Fibroblast of villous mesenchyme (primary cell): ENCODE data around the gene JMJD1C. TPM values are rescaled to one million over a fixed set of nuclear protein-coding genes. Genes with fewer than 3 reads are reported as not detected.

ENCODE experiments used
- DNase-seq: peaks from one replicate; pipeline ENCODE4 v3.0.0-alpha.2; 2010; ENCODE audit warnings: low read depth
- H3K4me3 ChIP-seq: 2 replicates; pipeline ENCODE4 v1.5.1; 2011; ENCODE audit warnings: low read depth, mild to moderate bottlenecking, low read length
- total RNA-seq: library from RNA; depleted of rRNA; stranded (reverse); fragments of >200 nt; gene quantifications from 2 replicates; pipeline ENCODE4 v1.2.3, GENCODE V29; 2012
- TF ChIP-seq, protein P1 (sequence below): IDR thresholded peaks from 2 replicates; pipeline ENCODE4 v1.5.1; 2012; ENCODE audit warnings: low read depth, mild to moderate bottlenecking, low read length; ENCODE audit not compliant: insufficient read depth

JMJD1C gene
- total RNA-seq, 1 donor: 98.4 TPM

DNA sequence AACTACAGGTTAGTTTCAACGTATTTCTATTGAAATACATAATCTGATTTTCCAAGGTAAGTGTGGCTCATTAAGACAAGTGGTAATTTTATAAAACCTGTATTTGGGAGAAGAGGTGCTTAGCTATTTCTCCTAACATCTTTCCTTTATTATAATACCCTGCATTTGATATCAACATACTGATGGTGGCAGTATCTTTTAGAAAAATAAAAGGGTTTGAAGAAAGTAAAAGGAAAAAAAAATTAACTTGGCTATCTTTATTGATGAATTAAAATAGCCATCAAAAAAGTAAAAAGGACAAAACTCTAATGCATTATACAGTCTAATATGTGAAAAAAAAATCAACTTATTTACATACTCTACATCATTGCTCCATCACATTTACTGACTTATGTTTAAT lies 264.7 kb downstream of the JMJD1C start:
- DNase-seq: no peak
- H3K4me3 ChIP-seq: no peak overlapping the region
- TF ChIP-seq, protein P1, sequence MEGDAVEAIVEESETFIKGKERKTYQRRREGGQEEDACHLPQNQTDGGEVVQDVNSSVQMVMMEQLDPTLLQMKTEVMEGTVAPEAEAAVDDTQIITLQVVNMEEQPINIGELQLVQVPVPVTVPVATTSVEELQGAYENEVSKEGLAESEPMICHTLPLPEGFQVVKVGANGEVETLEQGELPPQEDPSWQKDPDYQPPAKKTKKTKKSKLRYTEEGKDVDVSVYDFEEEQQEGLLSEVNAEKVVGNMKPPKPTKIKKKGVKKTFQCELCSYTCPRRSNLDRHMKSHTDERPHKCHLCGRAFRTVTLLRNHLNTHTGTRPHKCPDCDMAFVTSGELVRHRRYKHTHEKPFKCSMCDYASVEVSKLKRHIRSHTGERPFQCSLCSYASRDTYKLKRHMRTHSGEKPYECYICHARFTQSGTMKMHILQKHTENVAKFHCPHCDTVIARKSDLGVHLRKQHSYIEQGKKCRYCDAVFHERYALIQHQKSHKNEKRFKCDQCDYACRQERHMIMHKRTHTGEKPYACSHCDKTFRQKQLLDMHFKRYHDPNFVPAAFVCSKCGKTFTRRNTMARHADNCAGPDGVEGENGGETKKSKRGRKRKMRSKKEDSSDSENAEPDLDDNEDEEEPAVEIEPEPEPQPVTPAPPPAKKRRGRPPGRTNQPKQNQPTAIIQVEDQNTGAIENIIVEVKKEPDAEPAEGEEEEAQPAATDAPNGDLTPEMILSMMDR: no peak

DNA sequence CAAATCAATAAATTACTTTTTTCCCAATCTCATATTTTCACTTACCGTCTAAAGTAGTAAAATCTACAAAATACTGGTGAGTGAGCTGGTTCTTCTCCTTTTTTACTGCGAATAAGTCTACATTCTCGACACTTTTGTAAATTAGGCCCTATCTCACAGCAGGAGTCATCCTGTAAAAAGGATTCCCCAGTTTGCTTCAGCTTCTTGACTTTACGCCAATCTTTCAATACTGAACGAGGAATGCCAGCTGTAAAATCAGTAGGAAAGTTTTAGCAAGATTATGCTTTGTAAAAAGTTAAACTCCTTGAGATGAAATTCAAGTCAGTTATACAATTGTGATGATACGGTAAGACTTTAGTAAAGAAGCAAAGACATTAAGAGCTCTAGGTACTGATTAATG lies 265.3 kb downstream of the JMJD1C start:
- DNase-seq: no peak
- TF ChIP-seq, protein P1: no peak
- H3K4me3 ChIP-seq: no peak overlapping the region

- DNase-seq: no peak
- H3K4me3 ChIP-seq: no peak overlapping the region
- TF ChIP-seq, protein P1: no peak
These were observed 266.1 kb downstream of the JMJD1C start for GRCh38 chr10:63199716-63200115.

- no peak overlapping the region for H3K4me3 ChIP-seq
- TF ChIP-seq, protein P1: no peak
- DNase-seq: peak; percentile 73
These were observed 268.3 kb downstream of the JMJD1C start for GRCh38 chr10:63197344-63198092.

DNA sequence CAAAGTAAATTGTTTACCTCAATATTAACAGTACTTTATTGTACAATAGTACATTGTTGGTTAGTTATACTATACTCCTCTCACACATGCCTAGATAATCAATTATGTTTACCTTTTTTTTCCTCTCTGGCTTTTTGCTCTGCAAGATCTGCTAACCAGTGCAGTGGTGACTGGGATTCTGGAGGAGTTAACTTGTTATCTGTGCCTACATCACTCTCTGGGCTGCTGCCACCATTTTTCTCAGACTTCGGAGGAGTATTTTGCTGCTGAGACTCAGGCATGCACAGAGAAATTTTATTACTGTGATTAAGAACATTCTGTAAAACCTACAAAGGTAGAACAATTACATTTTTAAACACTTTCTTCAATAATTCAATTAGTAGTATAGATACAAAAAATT lies 273.0 kb downstream of the JMJD1C start:
- TF ChIP-seq, protein P1: no peak
- DNase-seq: peak; percentile 41
- no peak overlapping the region for H3K4me3 ChIP-seq

GRCh38 chr10:63175534-63175933 lies 290.2 kb downstream of the JMJD1C start:
- no peak for DNase-seq
- no peak overlapping the region for H3K4me3 ChIP-seq
- TF ChIP-seq, protein P1: no peak
